Measurements from ENCODE around the gene HDHD3.

Gene HDHD3

GRCh38 chr9:113349066-113349444 lies 27.7 kb downstream of the HDHD3 start:
- H3K9me3 ChIP-seq (ENCODE audit: severe bottlenecking), result no peaks in the 10 kb centered on the region
- no peak overlapping the region for H3K27ac ChIP-seq
- TF ChIP-seq, protein P1, sequence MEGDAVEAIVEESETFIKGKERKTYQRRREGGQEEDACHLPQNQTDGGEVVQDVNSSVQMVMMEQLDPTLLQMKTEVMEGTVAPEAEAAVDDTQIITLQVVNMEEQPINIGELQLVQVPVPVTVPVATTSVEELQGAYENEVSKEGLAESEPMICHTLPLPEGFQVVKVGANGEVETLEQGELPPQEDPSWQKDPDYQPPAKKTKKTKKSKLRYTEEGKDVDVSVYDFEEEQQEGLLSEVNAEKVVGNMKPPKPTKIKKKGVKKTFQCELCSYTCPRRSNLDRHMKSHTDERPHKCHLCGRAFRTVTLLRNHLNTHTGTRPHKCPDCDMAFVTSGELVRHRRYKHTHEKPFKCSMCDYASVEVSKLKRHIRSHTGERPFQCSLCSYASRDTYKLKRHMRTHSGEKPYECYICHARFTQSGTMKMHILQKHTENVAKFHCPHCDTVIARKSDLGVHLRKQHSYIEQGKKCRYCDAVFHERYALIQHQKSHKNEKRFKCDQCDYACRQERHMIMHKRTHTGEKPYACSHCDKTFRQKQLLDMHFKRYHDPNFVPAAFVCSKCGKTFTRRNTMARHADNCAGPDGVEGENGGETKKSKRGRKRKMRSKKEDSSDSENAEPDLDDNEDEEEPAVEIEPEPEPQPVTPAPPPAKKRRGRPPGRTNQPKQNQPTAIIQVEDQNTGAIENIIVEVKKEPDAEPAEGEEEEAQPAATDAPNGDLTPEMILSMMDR (IDR thresholded peaks at IDR 0.05; ENCODE audit: low read depth, low read length), result no peak
- no peak overlapping the region for H3K4me3 ChIP-seq (ENCODE audit: low read depth, low read length)
- no peaks in the 10 kb centered on the region for H3K36me3 ChIP-seq
- no peak for DNase-seq
- H3K27me3 ChIP-seq (ENCODE audit: insufficient read depth, low read depth, severe bottlenecking), result no peaks in the 10 kb centered on the region

- H3K9me3 ChIP-seq (ENCODE audit: severe bottlenecking), result no peaks in the 10 kb centered on the region
- TF ChIP-seq, protein P1 (IDR thresholded peaks at IDR 0.05; ENCODE audit: low read depth, low read length), result no peak
- H3K27ac ChIP-seq, result no peak overlapping the region
- H3K36me3 ChIP-seq, result no peaks in the 10 kb centered on the region
- no peak overlapping the region for H3K4me3 ChIP-seq (ENCODE audit: low read depth, low read length)
- H3K27me3 ChIP-seq (ENCODE audit: insufficient read depth, low read depth, severe bottlenecking), result no peaks in the 10 kb centered on the region
- DNase-seq, result no peak
These were observed 28.3 kb downstream of the HDHD3 start for GRCh38 chr9:113348437-113348836.

GRCh38 chr9:113345671-113346070 lies 31.1 kb downstream of the HDHD3 start:
- no peak for DNase-seq
- Histone ChIP-seq H3K36me3 (no peaks in the 10 kb centered on the region), H3K27ac (no peak overlapping the region), H3K27me3 (ENCODE audit: insufficient read depth, low read depth, severe bottlenecking) (no peaks in the 10 kb centered on the region), H3K4me3 (ENCODE audit: low read depth, low read length) (no peak overlapping the region), H3K9me3 (ENCODE audit: severe bottlenecking) (peaks cover 2% of the 10 kb centered on the region)
- TF ChIP-seq, protein P1 (IDR thresholded peaks at IDR 0.05; ENCODE audit: low read depth, low read length), result no peak

GRCh38 chr9:113345190-113345589 lies 31.6 kb downstream of the HDHD3 start:
- no peak for DNase-seq
- no peaks in the 10 kb centered on the region for H3K36me3 ChIP-seq
- H3K4me3 ChIP-seq (ENCODE audit: low read depth, low read length), result no peak overlapping the region
- TF ChIP-seq, protein P1 (IDR thresholded peaks at IDR 0.05; ENCODE audit: low read depth, low read length), result no peak
- peaks cover 2% of the 10 kb centered on the region for H3K9me3 ChIP-seq (ENCODE audit: severe bottlenecking)
- no peak overlapping the region for H3K27ac ChIP-seq
- no peaks in the 10 kb centered on the region for H3K27me3 ChIP-seq (ENCODE audit: insufficient read depth, low read depth, severe bottlenecking)

GRCh38 chr9:113343732-113344231 lies 33.0 kb downstream of the HDHD3 start:
- TF ChIP-seq, protein P1 (IDR thresholded peaks at IDR 0.05; ENCODE audit: low read depth, low read length), result no peak
- Histone ChIP-seq H3K27me3 (ENCODE audit: insufficient read depth, low read depth, severe bottlenecking) (no peaks in the 10 kb centered on the region), H3K9me3 (ENCODE audit: severe bottlenecking) (peaks cover 2% of the 10 kb centered on the region), H3K4me3 (ENCODE audit: low read depth, low read length) (no peak overlapping the region), H3K27ac (peak overlapping the region; percentile 33; the same call in 1 of the 2 replicates), H3K36me3 (no peaks in the 10 kb centered on the region)
- peak; percentile 82 for DNase-seq

DNA sequence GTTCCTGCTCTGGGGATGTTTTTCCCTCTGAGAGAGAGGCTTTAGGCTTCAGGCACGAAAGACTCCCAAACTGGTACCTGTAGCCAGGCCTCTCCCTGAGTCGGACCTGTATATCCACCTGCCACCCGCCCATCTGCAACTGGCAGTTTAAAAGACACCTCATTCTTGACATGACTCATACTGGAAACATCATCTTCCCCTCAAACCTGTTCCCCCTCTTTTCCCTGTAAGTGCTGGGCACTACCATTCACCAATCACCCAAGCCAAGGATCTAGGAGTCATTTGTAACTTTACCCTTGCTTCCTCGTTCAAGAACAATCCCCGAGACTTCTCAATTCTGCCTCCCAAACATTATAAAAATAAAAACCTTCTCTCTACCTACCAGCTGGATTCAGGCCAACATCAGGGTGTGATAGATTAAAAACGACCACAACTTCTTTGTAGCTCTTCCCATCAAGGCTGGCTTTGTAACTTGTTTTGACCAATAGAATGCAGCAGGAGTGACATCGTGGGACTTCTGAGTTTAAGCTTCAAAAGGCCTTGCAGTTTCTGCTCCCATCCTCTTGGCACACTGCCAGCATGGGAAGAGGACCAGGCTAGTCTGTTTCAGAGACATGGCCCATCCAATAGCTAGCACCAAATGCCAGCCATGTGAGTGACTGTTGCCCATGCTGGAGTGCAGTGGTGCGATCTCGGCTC lies 34.9 kb downstream of the HDHD3 start:
- Histone ChIP-seq H3K36me3 (no peaks in the 10 kb centered on the region), H3K27ac (no peak overlapping the region), H3K27me3 (ENCODE audit: insufficient read depth, low read depth, severe bottlenecking) (no peaks in the 10 kb centered on the region), H3K4me3 (ENCODE audit: low read depth, low read length) (no peak overlapping the region), H3K9me3 (ENCODE audit: severe bottlenecking) (peaks cover 2% of the 10 kb centered on the region)
- no peak for DNase-seq
- TF ChIP-seq, protein P1 (IDR thresholded peaks at IDR 0.05; ENCODE audit: low read depth, low read length), result no peak

Measured in WERI-Rb-1 (cell line).